ENCODE measurements around the gene ELOA.

DNA sequence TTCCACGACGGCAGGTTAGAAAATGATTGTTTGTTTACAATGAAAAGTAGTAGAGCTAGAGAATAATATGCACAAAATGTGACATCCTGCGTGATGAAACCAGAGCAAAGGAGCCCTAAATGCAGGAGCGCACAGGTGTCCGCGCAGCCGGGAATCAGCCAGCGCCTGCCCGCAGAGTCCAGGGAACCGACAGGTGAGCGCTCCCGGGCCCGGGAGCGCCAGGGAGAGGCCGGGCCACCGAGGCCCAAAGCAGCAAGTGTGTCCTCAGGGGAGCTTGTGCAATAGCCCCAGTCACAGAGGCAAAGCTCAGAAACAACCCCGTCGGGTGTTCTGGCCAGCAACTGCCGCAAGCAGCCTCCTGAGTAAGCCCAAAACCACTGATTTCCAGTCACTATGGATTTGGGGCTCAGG is 58.1 kb downstream of the ELOA start:
- TF ChIP-seq POLR2A (IDR thresholded peaks at IDR 0.05; ENCODE audit: low read depth, low read length) (no peak), TAF1 (IDR thresholded peaks at IDR 0.05; ENCODE audit: borderline replicate concordance, low read depth, low read length) (no peak), POLR2AphosphoS5 (IDR thresholded peaks at IDR 0.05; ENCODE audit: low read depth, low read length) (no peak)
